ENCODE measurements around the gene LRMDA. TPM values are rescaled to one million over a fixed set of nuclear protein-coding genes. Genes with fewer than 3 reads are reported as not detected.

The LRMDA gene
- total and polyA plus RNA-seq, 2 of the 13 experiments (the other 11 are each of a cell fraction or from before 2014, with no cell fraction given), result 13.4 to 22.0 TPM

- POLR2A ChIA-PET, result no interaction called here
- DNase-seq (ENCODE audit: low spot score) (no peak), FAIRE-seq (no peak), ATAC-seq (no peak)
- 100% methylated on average over 1 of the region's 1 CpG for WGBS (ENCODE audit: low lambda C conversion rate)
- TF ChIP-seq, protein P1, sequence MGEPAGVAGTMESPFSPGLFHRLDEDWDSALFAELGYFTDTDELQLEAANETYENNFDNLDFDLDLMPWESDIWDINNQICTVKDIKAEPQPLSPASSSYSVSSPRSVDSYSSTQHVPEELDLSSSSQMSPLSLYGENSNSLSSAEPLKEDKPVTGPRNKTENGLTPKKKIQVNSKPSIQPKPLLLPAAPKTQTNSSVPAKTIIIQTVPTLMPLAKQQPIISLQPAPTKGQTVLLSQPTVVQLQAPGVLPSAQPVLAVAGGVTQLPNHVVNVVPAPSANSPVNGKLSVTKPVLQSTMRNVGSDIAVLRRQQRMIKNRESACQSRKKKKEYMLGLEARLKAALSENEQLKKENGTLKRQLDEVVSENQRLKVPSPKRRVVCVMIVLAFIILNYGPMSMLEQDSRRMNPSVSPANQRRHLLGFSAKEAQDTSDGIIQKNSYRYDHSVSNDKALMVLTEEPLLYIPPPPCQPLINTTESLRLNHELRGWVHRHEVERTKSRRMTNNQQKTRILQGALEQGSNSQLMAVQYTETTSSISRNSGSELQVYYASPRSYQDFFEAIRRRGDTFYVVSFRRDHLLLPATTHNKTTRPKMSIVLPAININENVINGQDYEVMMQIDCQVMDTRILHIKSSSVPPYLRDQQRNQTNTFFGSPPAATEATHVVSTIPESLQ (CRISPR knock-in tag; conservative IDR thresholded peaks at IDR 0.05), result no peak
- TF ChIP-seq, protein P2, sequence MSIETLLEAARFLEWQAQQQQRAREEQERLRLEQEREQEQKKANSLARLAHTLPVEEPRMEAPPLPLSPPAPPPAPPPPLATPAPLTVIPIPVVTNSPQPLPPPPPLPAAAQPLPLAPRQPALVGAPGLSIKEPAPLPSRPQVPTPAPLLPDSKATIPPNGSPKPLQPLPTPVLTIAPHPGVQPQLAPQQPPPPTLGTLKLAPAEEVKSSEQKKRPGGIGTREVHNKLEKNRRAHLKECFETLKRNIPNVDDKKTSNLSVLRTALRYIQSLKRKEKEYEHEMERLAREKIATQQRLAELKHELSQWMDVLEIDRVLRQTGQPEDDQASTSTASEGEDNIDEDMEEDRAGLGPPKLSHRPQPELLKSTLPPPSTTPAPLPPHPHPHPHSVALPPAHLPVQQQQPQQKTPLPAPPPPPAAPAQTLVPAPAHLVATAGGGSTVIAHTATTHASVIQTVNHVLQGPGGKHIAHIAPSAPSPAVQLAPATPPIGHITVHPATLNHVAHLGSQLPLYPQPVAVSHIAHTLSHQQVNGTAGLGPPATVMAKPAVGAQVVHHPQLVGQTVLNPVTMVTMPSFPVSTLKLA (IDR thresholded peaks at IDR 0.05), result peak; percentile 68
- Histone ChIP-seq H2AFZ (ENCODE audit: low read length) (no peak overlapping the region), H3K27me3 (ENCODE audit: control insufficient read depth in 1 of 2, insufficient read depth in 2 of 2, low read length in 2 of 2) (no peaks in the 10 kb centered on the region), H3K4me2 (ENCODE audit: low read depth, low read length) (no peak overlapping the region), H3K9me3 (ENCODE audit: low read length) (no peaks in the 10 kb centered on the region), H4K20me1 (ENCODE audit: insufficient read depth, low read length) (no peaks in the 10 kb centered on the region), H3K4me3 (replicated peaks in 1 of 3; ENCODE audit: insufficient read depth in 1 of 3, low read depth in 2 of 3, low read length in 3 of 3) (no peak overlapping the region), H3K4me1 (ENCODE audit: insufficient read depth, low read length) (no peaks in the 10 kb centered on the region), H3K36me3 (replicated peaks in 1 of 2; ENCODE audit: control insufficient read depth in 1 of 2, insufficient read depth in 2 of 2, low read length in 2 of 2) (no peaks in the 10 kb centered on the region), H3K27ac (ENCODE audit: extremely low read length, insufficient read depth, low read length) (no peak overlapping the region), H3K79me2 (ENCODE audit: insufficient read depth, low read length) (no peaks in the 10 kb centered on the region), H3K9ac (ENCODE audit: insufficient read depth, low read depth, low read length) (no peak overlapping the region)
- intact Hi-C loops (cut with micrococcal nuclease; ENCODE audit: unreplicated experiment) (no loop called here), in situ Hi-C loops (cut with HindIII; ENCODE audit: extremely low pct_ligation_motif_present, low pct_unique_long_range_greater_than_20kb) (no loop called here)
- no TSS peak for BruUV-seq (replicated peaks)
- CTCF ChIA-PET (ENCODE audit: low intra/inter-chr PET ratio, low total read pairs), result no interaction called here
Observed at GRCh38 chr10:75925999-75926398, 494.6 kb downstream of the LRMDA start.

DNA sequence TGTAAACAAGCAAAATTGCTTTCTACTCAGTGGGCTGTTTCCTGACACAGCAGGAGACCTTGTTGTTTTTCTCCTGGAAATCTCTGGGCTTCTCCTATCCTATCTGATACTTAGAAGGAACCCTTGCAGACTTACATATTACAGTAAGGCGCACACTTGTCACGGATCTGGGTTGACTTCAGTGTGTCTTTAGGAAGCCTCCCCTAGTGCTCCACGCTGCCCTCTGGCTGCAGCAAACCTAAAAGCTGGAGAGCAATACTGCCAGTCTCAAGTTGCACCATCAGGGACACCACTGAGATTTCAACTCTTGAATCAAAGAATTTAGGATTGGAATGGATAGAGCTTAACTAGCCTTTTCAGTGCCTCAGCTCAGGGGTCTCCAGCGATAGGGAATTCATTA, 495.3 kb downstream of the LRMDA start:
- CTCF ChIA-PET (ENCODE audit: low intra/inter-chr PET ratio, low total read pairs), result no interaction called here
- H3K4me1 ChIP-seq (ENCODE audit: insufficient read depth, low read length), result no peaks in the 10 kb centered on the region
- DNase-seq (ENCODE audit: low spot score) (no peak), ATAC-seq (no peak), FAIRE-seq (no peak)
- in situ Hi-C loops (cut with HindIII; ENCODE audit: extremely low pct_ligation_motif_present, low pct_unique_long_range_greater_than_20kb), result no loop called here
- no peaks in the 10 kb centered on the region for H3K36me3 ChIP-seq (replicated peaks in 1 of 2; ENCODE audit: control insufficient read depth in 1 of 2, insufficient read depth in 2 of 2, low read length in 2 of 2)
- BruUV-seq (replicated peaks), result no TSS peak
- H2AFZ ChIP-seq (ENCODE audit: low read length), result no peak overlapping the region
- no peak overlapping the region for H3K27ac ChIP-seq (ENCODE audit: extremely low read length, insufficient read depth, low read length)
- H3K27me3 ChIP-seq (ENCODE audit: control insufficient read depth in 1 of 2, insufficient read depth in 2 of 2, low read length in 2 of 2), result no peaks in the 10 kb centered on the region
- no peaks in the 10 kb centered on the region for H3K9me3 ChIP-seq (ENCODE audit: low read length)
- POLR2A ChIA-PET, result no interaction called here
- H3K4me3 ChIP-seq (replicated peaks in 1 of 3; ENCODE audit: insufficient read depth in 1 of 3, low read depth in 2 of 3, low read length in 3 of 3), result no peak overlapping the region
- no peak overlapping the region for H3K4me2 ChIP-seq (ENCODE audit: low read depth, low read length)
- 100% methylated on average over 2 of the region's 4 CpGs for WGBS (ENCODE audit: low lambda C conversion rate)
- H4K20me1 ChIP-seq (ENCODE audit: insufficient read depth, low read length), result no peaks in the 10 kb centered on the region
- no peak overlapping the region for H3K9ac ChIP-seq (ENCODE audit: insufficient read depth, low read depth, low read length)
- H3K79me2 ChIP-seq (ENCODE audit: insufficient read depth, low read length), result no peaks in the 10 kb centered on the region
- intact Hi-C loops (cut with micrococcal nuclease; ENCODE audit: unreplicated experiment), result no loop called here
- TF ChIP-seq, protein P3, sequence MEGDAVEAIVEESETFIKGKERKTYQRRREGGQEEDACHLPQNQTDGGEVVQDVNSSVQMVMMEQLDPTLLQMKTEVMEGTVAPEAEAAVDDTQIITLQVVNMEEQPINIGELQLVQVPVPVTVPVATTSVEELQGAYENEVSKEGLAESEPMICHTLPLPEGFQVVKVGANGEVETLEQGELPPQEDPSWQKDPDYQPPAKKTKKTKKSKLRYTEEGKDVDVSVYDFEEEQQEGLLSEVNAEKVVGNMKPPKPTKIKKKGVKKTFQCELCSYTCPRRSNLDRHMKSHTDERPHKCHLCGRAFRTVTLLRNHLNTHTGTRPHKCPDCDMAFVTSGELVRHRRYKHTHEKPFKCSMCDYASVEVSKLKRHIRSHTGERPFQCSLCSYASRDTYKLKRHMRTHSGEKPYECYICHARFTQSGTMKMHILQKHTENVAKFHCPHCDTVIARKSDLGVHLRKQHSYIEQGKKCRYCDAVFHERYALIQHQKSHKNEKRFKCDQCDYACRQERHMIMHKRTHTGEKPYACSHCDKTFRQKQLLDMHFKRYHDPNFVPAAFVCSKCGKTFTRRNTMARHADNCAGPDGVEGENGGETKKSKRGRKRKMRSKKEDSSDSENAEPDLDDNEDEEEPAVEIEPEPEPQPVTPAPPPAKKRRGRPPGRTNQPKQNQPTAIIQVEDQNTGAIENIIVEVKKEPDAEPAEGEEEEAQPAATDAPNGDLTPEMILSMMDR (CRISPR knock-in tag; IDR thresholded peaks at IDR 0.05), result no peak
- TF ChIP-seq RAD51 (IDR thresholded peaks at IDR 0.05; ENCODE audit: borderline replicate concordance) (no peak), HCFC1 (IDR thresholded peaks at IDR 0.05; ENCODE audit: low read depth, low read length) (no peak), THAP11 (CRISPR knock-in tag; IDR thresholded peaks at IDR 0.05) (no peak), SIN3A (IDR thresholded peaks at IDR 0.05; ENCODE audit: borderline replicate concordance, low read depth, low read length) (no peak), ZNF354B (CRISPR knock-in tag; IDR thresholded peaks at IDR 0.05) (no peak), SYNCRIP (IDR thresholded peaks at IDR 0.05; ENCODE audit: insufficient read depth, low read depth, low read length) (no peak)
- TF ChIP-seq, protein P4, sequence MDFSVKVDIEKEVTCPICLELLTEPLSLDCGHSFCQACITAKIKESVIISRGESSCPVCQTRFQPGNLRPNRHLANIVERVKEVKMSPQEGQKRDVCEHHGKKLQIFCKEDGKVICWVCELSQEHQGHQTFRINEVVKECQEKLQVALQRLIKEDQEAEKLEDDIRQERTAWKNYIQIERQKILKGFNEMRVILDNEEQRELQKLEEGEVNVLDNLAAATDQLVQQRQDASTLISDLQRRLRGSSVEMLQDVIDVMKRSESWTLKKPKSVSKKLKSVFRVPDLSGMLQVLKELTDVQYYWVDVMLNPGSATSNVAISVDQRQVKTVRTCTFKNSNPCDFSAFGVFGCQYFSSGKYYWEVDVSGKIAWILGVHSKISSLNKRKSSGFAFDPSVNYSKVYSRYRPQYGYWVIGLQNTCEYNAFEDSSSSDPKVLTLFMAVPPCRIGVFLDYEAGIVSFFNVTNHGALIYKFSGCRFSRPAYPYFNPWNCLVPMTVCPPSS (IDR thresholded peaks at IDR 0.05), result no peak

Data from HepG2 (cell line).